Germinal center (tissue), 1 donor: ENCODE measurements around the gene LINC01488.

Source experiments
- DNase-seq: peaks from one replicate; pipeline ENCODE4 v3.0.0; 2012; ENCODE audit warnings: mixed read lengths, low spot score

Gene LINC01488

DNA sequence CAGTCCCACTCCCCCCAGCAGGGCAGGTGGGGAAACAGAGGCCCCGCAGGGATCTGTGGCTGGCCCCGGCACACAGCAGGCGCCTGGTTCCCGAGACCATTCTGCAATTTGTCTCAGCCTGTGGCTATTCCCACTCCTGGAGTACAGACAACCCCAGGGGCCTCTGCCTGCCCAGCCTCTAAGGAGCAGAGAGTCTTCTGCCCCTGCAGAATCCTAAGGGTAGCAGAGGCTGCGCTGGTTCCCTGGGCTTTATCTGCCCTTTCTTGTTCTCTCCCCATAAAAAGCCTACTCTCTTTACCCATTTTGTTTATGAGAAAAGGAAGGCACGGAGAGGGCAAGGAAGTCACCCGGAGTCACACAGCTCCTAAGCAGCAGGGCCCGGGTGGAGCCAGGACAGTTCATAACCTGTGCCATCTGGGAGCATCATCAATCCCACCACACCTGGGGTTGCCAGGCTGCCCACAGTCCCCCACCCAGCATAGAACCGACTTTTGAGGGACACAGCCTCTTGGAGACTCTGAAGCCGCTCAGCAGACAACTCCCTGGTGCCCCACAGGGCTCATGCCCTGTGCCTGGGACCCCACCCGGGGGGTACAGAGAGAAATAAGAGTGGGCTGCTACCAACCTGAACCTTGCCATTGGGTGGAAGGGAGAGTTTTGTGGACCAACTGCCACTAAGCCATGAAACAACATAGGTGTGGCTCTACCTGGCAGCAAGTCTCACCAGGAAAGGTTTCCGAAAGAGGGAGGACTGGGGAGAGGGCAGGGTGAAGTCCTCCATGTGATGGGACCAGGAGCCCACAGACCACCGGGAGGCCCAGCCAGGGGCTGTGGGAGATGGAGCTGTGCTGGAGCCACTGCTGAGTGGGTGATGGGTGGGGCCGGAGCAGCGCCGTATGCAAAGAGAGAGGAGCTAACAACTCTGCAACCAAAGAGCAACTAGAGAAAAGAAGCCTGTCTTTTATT is 17.2 kb upstream of the LINC01488 start:
- DNase-seq = no peak

- DNase-seq = no peak
Observed at GRCh38 chr11:69465236-69466000, 16.0 kb upstream of the LINC01488 start.

- no peak for DNase-seq
Observed at GRCh38 chr11:69466039-69466438, 15.4 kb upstream of the LINC01488 start.

GRCh38 chr11:69467196-69467595 is 14.3 kb upstream of the LINC01488 start:
- DNase-seq = no peak

- no peak for DNase-seq
Observed at GRCh38 chr11:69467646-69468045, 13.8 kb upstream of the LINC01488 start.

DNA sequence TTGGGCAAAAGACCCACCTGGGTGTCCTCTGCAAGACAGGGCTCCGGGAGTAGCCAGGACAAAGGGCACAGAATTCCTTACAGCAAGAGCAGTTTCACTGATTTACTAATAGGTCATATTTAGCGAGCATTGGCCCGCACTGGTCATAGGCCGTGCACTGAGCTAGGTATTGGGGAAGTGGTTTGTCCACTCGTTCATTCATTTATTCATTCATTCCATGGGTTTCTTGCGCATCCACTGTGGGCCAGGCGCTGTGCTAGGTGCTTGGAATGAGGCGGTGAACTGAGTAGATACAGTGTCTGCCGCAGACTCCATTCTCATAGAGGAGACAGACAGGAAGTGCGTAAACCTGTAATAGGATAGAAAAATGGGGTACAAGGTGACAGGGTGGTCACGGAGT is 13.2 kb upstream of the LINC01488 start:
- no peak for DNase-seq

GRCh38 chr11:69468911-69469885 is 12.3 kb upstream of the LINC01488 start:
- no peak for DNase-seq

DNA sequence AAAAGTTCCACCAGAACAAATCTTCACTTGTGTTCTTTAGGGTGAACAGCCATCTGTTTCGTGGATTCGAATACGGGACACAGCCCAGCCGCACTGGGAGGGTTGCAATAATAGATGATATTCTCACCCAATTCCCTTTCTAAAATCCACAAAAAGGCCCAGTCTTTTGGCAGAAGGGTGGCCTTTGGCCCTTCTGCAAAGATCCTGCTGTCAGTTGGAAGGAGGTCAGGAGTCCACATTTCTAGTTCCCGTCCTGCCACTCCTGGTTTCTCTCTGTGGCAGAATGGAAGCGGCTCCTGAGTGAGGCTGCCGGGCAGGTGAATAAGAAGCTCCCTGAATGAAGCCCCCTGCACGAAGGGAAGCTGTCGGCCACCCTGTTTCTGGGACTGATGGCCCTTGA is 11.2 kb upstream of the LINC01488 start:
- no peak for DNase-seq

DNA sequence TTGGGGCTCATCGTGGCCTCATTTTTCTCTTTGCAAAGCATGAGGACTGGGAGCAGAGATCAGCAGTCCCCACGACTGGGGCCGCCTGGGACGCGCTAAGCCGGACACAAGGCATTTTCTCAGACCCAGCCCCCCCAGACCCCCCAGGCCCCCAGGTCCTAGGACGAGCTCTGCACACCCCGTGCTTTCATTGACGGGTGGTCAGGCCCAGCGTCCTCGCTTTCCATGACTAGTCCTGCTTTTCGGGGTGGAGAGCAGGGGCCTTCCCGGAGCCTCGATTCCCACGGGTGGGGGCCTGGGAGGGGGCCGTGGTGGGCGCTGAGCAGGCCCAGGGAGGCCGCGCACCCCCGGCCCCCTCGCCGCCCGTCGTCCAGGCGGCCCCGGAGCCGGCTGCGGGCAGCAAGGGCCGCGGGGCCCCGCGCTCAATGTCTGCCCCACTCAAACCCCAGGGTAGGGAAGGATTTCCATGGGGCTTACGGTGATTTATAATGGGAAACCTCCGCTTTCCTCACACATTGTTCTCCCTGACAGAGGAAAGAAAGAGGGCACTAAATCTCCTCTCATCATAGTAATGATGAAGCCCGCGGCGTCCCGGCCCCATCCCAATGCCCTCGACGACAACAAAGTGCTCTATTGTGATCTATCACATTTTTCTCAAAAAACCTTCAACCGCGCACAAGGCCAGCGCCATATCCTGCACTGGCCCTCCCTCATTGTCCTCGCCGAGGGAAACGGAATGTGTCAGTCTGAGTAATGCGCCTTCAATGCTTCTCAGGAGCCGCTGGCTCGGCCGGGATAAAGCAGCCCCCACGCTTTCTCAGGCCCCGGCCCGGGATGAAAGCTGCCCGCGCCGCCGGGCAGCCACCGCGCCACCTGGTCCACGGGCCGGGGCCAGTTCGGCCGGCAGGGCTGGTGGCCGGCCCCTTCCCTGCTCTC is 10.4 kb upstream of the LINC01488 start:
- no peak for DNase-seq

GRCh38 chr11:69471729-69472540 is 9.5 kb upstream of the LINC01488 start:
- no peak for DNase-seq

DNA sequence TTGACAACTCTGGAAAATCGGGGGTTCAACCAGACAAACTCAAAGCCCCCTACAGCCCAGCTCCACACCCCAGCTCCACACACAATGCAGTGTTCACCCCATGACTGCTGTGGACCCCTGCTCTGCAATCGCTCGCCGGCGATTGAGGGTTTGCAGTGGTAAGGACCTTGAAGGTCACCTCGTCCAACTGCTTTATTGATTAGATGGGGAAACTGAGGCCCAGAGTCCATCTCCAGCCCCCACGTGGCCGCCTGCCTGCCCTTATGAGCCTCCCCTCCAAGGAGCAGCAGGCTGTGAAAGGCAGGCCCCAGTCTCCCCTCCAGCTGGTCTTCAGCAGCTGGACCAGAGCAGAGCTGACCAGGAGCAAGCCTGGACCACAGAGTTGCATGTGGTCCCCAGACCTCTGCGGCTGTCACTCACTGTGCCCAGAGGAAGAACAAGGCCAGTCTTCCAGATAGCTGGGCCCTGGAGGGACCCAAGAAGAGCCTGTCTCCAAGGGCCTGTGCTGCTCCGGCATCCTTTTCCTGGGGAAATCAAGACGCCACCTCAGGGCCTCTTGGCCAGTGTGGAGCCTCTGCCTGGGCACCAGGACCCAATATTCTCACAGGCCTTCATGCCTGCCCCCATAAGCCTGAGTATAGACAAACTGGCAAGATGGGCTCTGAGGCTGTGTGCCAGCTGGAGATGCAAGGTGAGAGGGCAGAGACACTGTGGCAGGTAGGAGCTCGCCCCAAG is 8.8 kb upstream of the LINC01488 start:
- no peak for DNase-seq

DNA sequence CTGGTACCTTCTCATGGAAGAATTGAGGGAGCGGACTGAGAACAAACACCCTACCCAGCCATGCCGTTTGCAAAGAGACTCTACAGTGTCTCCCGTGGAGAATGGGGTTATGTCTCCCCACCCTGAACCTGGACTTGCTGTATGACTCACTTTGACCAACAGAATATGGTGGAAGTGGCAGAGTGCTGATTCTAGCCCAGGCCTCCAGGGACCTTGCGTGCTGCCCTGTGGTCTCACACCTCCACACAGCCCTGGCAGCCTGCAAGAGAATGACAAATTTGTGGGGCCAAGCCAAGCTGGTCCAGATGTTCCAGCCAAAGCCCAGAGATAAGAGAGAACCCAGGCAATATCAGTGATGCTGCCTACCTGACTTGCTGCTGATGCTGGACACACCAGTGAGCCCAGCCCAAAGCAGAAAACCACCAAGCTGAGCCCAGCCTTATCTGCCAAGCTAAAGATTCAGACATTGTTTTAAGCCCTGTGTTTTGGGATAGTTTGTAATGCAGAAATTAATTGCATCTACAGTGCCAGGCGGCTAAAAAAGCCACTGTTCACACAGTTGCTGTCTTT is 8.1 kb upstream of the LINC01488 start:
- no peak for DNase-seq

DNA sequence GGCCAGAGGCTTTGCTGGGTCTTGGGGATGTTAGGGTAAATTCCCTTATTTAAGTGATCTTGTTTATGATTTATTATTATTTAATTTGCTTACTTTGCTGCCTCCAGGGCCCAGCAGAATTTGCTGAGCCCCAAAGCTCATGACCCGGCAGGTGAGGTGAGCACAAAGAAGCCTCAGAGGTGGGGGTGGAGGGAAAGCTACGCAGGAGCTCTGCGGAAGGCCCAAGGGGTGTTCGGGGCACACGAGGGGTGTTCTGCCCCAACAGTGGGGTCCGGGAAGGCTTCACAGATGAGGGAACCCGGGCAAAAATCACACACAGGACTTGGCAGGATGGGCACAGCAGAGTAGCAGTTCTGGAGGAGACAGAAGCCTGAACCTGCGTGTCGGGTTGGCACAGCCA is 6.7 kb upstream of the LINC01488 start:
- DNase-seq = no peak

DNA sequence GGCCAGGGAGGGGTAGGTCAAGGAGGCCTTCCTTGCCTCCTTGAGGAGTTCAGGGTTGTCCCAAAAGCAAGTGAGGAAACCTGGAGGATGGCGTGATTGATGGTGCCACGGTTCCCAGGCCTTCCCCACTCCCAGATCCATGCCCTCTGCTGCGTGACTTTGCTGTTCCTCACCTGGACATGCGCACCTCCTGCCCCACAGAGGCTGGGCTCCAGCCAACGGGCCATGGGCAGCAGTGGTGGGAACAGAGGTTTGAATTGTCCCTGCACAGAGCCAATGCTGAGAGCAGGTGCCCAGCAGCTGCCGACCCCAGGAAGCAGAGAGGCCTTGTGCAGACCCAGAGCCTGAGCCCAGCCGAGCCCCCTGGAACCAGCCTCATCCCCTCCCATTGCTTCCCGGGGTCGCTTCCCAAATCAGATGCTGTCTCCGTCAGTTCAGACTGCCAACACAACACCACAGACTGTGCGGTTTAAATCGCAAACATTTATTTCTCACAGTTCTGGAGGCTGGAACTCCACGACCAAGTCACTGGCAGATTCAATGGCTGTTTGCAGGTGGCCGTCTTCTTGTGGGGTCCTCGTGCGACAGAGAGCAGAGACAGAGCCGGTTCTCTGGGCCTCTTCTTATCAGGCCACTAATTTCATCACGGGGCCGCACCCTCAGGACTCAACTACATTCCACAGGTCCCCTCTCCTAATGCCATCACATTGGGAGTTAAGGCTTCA is 6.2 kb upstream of the LINC01488 start:
- no peak for DNase-seq

DNA sequence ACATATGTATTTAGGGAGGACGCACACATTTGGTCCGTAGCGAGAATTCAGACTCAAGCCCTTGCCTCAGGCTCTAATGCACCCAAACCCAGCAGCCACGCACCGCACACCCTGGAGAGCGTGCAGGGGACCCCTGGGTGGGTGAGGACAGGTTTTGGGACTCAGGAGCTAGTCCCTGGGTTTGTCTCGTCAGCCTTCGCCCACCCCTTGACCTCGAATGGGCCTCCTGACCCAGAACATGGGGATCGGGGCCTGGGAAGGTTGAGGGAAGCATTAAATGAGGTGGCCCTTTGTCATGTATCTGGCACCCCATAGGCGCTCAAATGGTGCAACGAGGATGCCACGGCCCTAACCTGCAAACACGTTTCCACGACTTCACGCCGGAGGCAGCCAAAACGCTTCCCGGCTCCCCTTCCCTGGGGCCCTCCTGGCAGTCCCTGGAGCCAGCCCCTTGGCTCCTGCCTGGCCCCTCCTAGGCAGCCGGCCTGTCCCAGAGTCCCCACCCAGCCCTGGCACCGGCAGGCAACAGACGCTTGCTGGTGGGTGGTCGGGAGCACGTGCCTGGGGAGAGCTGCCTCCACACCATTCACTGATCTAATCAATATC is 5.5 kb upstream of the LINC01488 start:
- DNase-seq = no peak

- DNase-seq = no peak
Observed at GRCh38 chr11:69476509-69476961, 4.9 kb upstream of the LINC01488 start.

GRCh38 chr11:69477086-69477485 is 4.4 kb upstream of the LINC01488 start:
- DNase-seq = no peak
